Adrenal gland (tissue), 12 donors: ENCODE data around the gene DCAF6. TPM values are rescaled to one million over a fixed set of nuclear protein-coding genes. Genes with fewer than 3 reads are reported as not detected.

Experiments used
- DNase-seq, 7 donors: peaks; one replicate each; pipeline ENCODE4 v3.0.0-alpha.2; 2019 to 2020
- H3K27ac ChIP-seq, 5 donors: fragments of 200-600 bp; sonication (generic) in 4 of 5; 1 replicate in 3 of 5; 2 replicates in 2 of 5; pipeline versions ENCODE4 v1.5.1 to v1.8.0; 2016 to 2020; ENCODE audit warnings: mild to moderate bottlenecking in 1 of 5
- H3K27me3 ChIP-seq: fragments of 200-600 bp; 2 replicates; pipeline ENCODE4 v1.8.0; 2021
- H3K36me3 ChIP-seq, 2 donors: fragments of 200-600 bp; replicated peaks in 1 of 2; 1 replicate in 1 of 2; 2 replicates in 1 of 2; pipeline versions ENCODE4 v1.5.1 to v1.8.0; 2018 to 2022
- H3K4me1 ChIP-seq, 2 donors: fragments of 200-600 bp; replicated peaks in 1 of 2; 1 replicate in 1 of 2; 2 replicates in 1 of 2; pipeline versions ENCODE4 v1.5.1 to v1.8.0; 2018 to 2021
- H3K4me3 ChIP-seq, 4 donors: fragments of 200-600 bp; sonication (generic) in 3 of 4; one replicate each; pipeline ENCODE4 v1.5.1; 2016 to 2018
- H3K9me3 ChIP-seq, 3 donors: fragments of 200-600 bp; sonication (generic) in 1 of 3; replicated peaks in 1 of 3; 1 replicate in 2 of 3; 2 replicates in 1 of 3; pipeline versions ENCODE4 v1.5.1 to v1.8.0; 2016 to 2021
- POLR2A ChIP-seq, 2 donors: fragments of 450-650 bp; IDR thresholded peaks; one replicate each; pipeline ENCODE4 v1.6.1; 2017; ENCODE audit warnings: antibody characterized with exemption in 2 of 2, mild to moderate bottlenecking in 2 of 2, moderate library complexity in 1 of 2
- WGBS, 4 donors: extraction: QIAGEN DNeasy Blood & Tissue Kit in 2 of 4; methylation state at CpG; one replicate each; pipeline versions ENCODE4 v1.1.5 to v1.1.7; 2013 to 2017; 5-methylcytosine and 5-hydroxymethylcytosine counted together
- intact Hi-C, 2 donors: fragments of 100-400 bp; cut with DNase I; formaldehyde crosslinking; loops; one replicate each; pipeline versions ENCODE4 v1.14.1 to v1.15.0; 2022 to 2023
- polyA plus RNA-seq, 3 donors: library from polyadenylated mRNA; stranded (reverse); fragments of 200-250 nt in 2 of 3; fragments of 350-450 nt in 1 of 3; fragmentation: Illumina TruSeq in 1 of 3; extraction: RNeasy Lipid Tissue Mini Kit (QIAGEN cat#74804) in 1 of 3; gene quantifications; one replicate each; pipeline ENCODE4 v1.2.3, GENCODE V29; 2013 to 2014
- total RNA-seq, 9 donors: library from RNA; depleted of rRNA in 4 of 9; stranded (reverse); fragments of >200 nt in 4 of 9; fragments of 120-200 nt in 1 of 9; fragmentation: NEBNext Ultra II Directional in 1 of 9; extraction: Animal tissue kit (Norgen Biotek cat#: 25700) in 1 of 9; gene quantifications; one replicate each; pipeline versions ENCODE4 v1.1.0 to v1.2.4, GENCODE V29; 2013 to 2023
- TF ChIP-seq, protein P1 (sequence below), 6 experiments: fragments of 450-650 bp in 4 of 6; fragments of 200-600 bp in 2 of 6; sonication (generic) in 1 of 6; IDR thresholded peaks; 1 replicate in 5 of 6; 2 replicates in 1 of 6; pipeline versions ENCODE4 v1.5.1 to v1.8.0; 2016 to 2021; ENCODE audit warnings: antibody characterized with exemption in 6 of 6, mild to moderate bottlenecking in 2 of 6, moderate library complexity in 1 of 6
- donor health status: healthy with polysubstance abuse.
- donor health status: Bipolar disorder and iron deficiency.
- donor health status: DM: yes; HTN: yes; CAD: no.
- donor health status: DM: no; HTN: no; CAD: no.
- donor health status: DM: no; HTN: no; CAD: no.
- donor health status: DM: yes; HTN: yes; CAD: no.

The DCAF6 gene
- total and polyA plus RNA-seq, 12 donors = 46.4 to 160 (median 90.5) TPM

GRCh38 chr1:168082008-168082876, 145.8 kb downstream of the DCAF6 start:
- H3K27ac ChIP-seq = peak overlapping the region in 3 of 5 donors; percentile 11 to 84 (median 59)
- H3K4me3 ChIP-seq = no peak overlapping the region
- intact Hi-C loops = loop anchor here in 1 of 2 donors (10.0 kb wide), 2 partner anchors 63 to 357 kb away; partner anchors contain the start of gene MPZL1
- H3K9me3 ChIP-seq = no peaks in the 10 kb centered on the region
- peaks cover 0 to 5% of the 10 kb centered on the region in 2 donors for H3K36me3 ChIP-seq
- 50 to 54% (median 51%) methylated on average over 8 of the region's 8 CpGs for WGBS, 4 donors
- H3K4me1 ChIP-seq = peaks cover 3 to 46% of the 10 kb centered on the region in 2 donors
- peak; percentile 76 to 94 (median 84) for DNase-seq
- H3K27me3 ChIP-seq = no peaks in the 10 kb centered on the region
- no peak for TF ChIP-seq POLR2A (IDR thresholded peaks at IDR 0.05)
- TF ChIP-seq, protein P1, sequence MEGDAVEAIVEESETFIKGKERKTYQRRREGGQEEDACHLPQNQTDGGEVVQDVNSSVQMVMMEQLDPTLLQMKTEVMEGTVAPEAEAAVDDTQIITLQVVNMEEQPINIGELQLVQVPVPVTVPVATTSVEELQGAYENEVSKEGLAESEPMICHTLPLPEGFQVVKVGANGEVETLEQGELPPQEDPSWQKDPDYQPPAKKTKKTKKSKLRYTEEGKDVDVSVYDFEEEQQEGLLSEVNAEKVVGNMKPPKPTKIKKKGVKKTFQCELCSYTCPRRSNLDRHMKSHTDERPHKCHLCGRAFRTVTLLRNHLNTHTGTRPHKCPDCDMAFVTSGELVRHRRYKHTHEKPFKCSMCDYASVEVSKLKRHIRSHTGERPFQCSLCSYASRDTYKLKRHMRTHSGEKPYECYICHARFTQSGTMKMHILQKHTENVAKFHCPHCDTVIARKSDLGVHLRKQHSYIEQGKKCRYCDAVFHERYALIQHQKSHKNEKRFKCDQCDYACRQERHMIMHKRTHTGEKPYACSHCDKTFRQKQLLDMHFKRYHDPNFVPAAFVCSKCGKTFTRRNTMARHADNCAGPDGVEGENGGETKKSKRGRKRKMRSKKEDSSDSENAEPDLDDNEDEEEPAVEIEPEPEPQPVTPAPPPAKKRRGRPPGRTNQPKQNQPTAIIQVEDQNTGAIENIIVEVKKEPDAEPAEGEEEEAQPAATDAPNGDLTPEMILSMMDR (IDR thresholded peaks at IDR 0.05) = peak; percentile 73 to 89 (median 88)

GRCh38 chr1:168083456-168084325, 147.2 kb downstream of the DCAF6 start:
- H3K9me3 ChIP-seq = no peaks in the 10 kb centered on the region
- H3K27me3 ChIP-seq = no peaks in the 10 kb centered on the region
- H3K36me3 ChIP-seq = no peaks in the 10 kb centered on the region
- peaks cover 3 to 46% of the 10 kb centered on the region in 2 donors for H3K4me1 ChIP-seq
- peak overlapping the region in 2 of 5 donors; percentile 49 to 51 for H3K27ac ChIP-seq
- 87 to 90% (median 89%) methylated on average over 6 to 7 of the region's 7 CpGs for WGBS, 4 donors
- no peak for DNase-seq
- intact Hi-C loops = loop anchor here in 1 of 2 donors (10.0 kb wide), 2 partner anchors 61 to 359 kb away; partner anchors contain the start of gene MPZL1
- no peak for TF ChIP-seq POLR2A (IDR thresholded peaks at IDR 0.05)
- TF ChIP-seq, protein P1 (IDR thresholded peaks at IDR 0.05) = no peak
- no peak overlapping the region for H3K4me3 ChIP-seq

DNA sequence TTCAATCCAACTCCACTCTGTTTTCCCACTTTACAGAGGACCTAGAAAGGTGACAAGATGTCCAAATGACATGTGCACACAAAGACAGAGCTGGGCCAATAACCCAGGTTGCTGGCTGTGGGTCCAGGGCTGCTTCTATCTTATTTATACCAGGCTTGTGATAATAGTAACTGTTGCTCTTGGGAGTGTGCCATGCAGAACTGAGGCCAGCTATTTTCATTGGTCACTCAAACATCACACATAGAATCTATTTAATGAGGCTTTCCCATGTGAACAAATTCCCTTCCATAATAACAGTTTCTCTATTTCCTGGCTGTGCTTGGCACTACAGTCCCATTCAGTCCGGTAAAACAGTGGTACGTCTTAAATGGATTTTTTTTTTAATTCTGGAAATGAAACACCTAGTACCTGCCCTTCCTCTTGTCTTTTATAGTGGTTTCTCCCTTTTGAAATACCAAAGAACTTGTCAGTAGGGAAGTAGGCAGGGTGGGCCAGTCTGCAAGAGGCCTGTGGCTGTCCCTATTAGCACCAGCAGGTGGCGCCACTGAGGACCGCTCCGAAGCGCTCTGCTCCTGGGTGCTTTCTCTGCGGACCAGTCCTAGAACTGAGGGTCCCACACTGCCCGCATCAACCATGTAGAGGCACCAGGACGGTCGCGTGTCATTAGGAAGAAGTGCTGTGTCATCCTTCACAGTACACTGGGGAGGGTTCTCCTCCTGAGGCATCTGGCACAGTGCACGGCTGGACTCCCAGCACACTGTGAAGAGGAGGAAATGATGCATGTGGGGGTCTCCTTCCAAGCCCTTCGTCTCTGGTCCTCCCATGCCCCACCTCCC, 148.1 kb downstream of the DCAF6 start:
- H3K36me3 ChIP-seq = no peaks in the 10 kb centered on the region
- DNase-seq = peak in 6 of 7 donors; percentile 42 to 81 (median 48)
- intact Hi-C loops = loop anchor here in 1 of 2 donors (10.0 kb wide), 2 partner anchors 60 to 360 kb away; partner anchors contain the start of gene MPZL1
- no peaks in the 10 kb centered on the region for H3K27me3 ChIP-seq
- 36 to 43% (median 39%) methylated on average over 8 to 13 of the region's 13 CpGs for WGBS, 4 donors
- no peaks in the 10 kb centered on the region for H3K9me3 ChIP-seq
- H3K4me1 ChIP-seq = peaks cover 3 to 44% of the 10 kb centered on the region in 2 donors
- peak overlapping the region in 3 of 5 donors; percentile 15 to 51 (median 49) for H3K27ac ChIP-seq
- TF ChIP-seq, protein P1 (IDR thresholded peaks at IDR 0.05) = peak; percentile 36 to 74 (median 68)
- TF ChIP-seq POLR2A (IDR thresholded peaks at IDR 0.05) = no peak
- no peak overlapping the region for H3K4me3 ChIP-seq
